ENCODE measurements around the gene ACP2. TPM values are rescaled to one million over a fixed set of nuclear protein-coding genes. Genes with fewer than 3 reads are reported as not detected.

Gene ACP2
- total and polyA plus RNA-seq, 10 of the 15 experiments (the other 5 are each of a cell fraction or from before 2014, with no cell fraction given): 0.98 to 11.7 (median 7.4) TPM

GRCh38 chr11:47269002-47269828 is 20.6 kb upstream of the ACP2 start (continued):
- TF ChIP-seq ZBTB40 (IDR thresholded peaks at IDR 0.05; ENCODE audit: borderline replicate concordance) (peak; percentile 66; the same call in 1 of the 2 replicates), CTCF (IDR thresholded peaks at IDR 0.05 in 2 of 3, conservative IDR thresholded peaks at IDR 0.05 in 1 of 3; ENCODE audit: control insufficient read depth in 2 of 3, extremely low read depth in 1 of 3, insufficient read depth in 1 of 3, low read depth in 3 of 3, low read length in 3 of 3) (0 out of 6 replicates have a peak, but pooled peaks of 1 of the 3 experiments have one; percentile 20), ETV6 (conservative IDR thresholded peaks at IDR 0.05 in 1 of 2, IDR thresholded peaks at IDR 0.05 in 1 of 2; ENCODE audit: borderline replicate concordance in 1 of 2, low read depth in 1 of 2) (peak in 1 of 2 experiments; percentile 50; a peak in 1 of 4 replicates), EGR1 (IDR thresholded peaks at IDR 0.05; ENCODE audit: borderline replicate concordance in 1 of 2, low read depth in 2 of 2, low read length in 2 of 2) (peak in 1 of 2 experiments; percentile 82; a peak in 2 of 3 replicates), JUND (IDR thresholded peaks at IDR 0.05; ENCODE audit: low read depth, low read length) (peak; percentile 83; the same call in 1 of the 2 replicates), BHLHE40 (IDR thresholded peaks at IDR 0.05; ENCODE audit: borderline replicate concordance in 1 of 2, low read depth in 2 of 2, low read length in 1 of 2) (peak; percentile 90 to 95), YBX1 (IDR thresholded peaks at IDR 0.05) (no peak), TBL1XR1 (IDR thresholded peaks at IDR 0.05; ENCODE audit: low read depth, low read length) (peak; percentile 16; the same call in 1 of the 2 replicates), SMC3 (IDR thresholded peaks at IDR 0.05; ENCODE audit: borderline replicate concordance, low read length) (no peak), KLF5 (IDR thresholded peaks at IDR 0.05; ENCODE audit: partially characterized antibody) (peak; percentile 97), SRF (IDR thresholded peaks at IDR 0.05; ENCODE audit: low read depth in 2 of 2, low read length in 2 of 2) (peak in 1 of 2 experiments; percentile 66; a peak in 2 of 4 replicates), FOS (IDR thresholded peaks at IDR 0.05; ENCODE audit: borderline replicate concordance, extremely low read depth, insufficient read length) (no peak), FOXM1 (IDR thresholded peaks at IDR 0.05; ENCODE audit: low read depth, low read length) (0 out of 2 replicates have a peak, but pooled peaks have one; percentile 19), E4F1 (IDR thresholded peaks at IDR 0.05; ENCODE audit: borderline replicate concordance, partially characterized antibody) (peak; percentile 22), HSF1 (IDR thresholded peaks at IDR 0.05; ENCODE audit: low read depth, low read length) (no peak), NFYB (IDR thresholded peaks at IDR 0.05; ENCODE audit: insufficient read depth, low read depth, low read length) (0 out of 2 replicates have a peak, but pooled peaks have one; percentile 27)

Measured in GM12878 (cell line).